HL-60 (cell line): ENCODE data around the gene XPA.

ENCODE experiments used
- DNase-seq, 2 experiments: peaks; one replicate each; pipeline ENCODE4 v3.0.0-alpha.2; 2010 to 2020; ENCODE audit warnings: low read depth in 1 of 2, low spot score in 1 of 2
- H3K27ac ChIP-seq: fragments of 250-450 bp; sonication (Bioruptor Pico); replicated peaks from 2 replicates; pipeline ENCODE4 v1.5.1; 2020; ENCODE audit warnings: mild to moderate bottlenecking, moderate library complexity
- H3K27me3 ChIP-seq: fragments of 250-450 bp; sonication (Bioruptor Pico); 2 replicates; pipeline ENCODE4 v1.5.1; 2021; ENCODE audit warnings: mild to moderate bottlenecking, moderate library complexity; ENCODE audit not compliant: insufficient read depth, poor library complexity, severe bottlenecking
- H3K4me3 ChIP-seq: replicated peaks from 2 replicates; pipeline ENCODE4 v1.5.1; 2011; ENCODE audit warnings: mild to moderate bottlenecking, control low read depth, low read length; ENCODE audit not compliant: insufficient read depth
- CTCF ChIP-seq: IDR thresholded peaks from one replicate; pipeline ENCODE4 v1.5.1; 2011; ENCODE audit warnings: low read length, control low read depth, inconsistent platforms; ENCODE audit not compliant: insufficient read depth
- GABPA ChIP-seq: IDR thresholded peaks from 2 replicates; pipeline ENCODE4 v1.6.1; 2012; ENCODE audit warnings: low read depth
- POLR2AphosphoS5 ChIP-seq: IDR thresholded peaks from 2 replicates; pipeline ENCODE4 v1.6.1; 2012; ENCODE audit warnings: low read depth
- REST ChIP-seq: IDR thresholded peaks from 2 replicates; pipeline ENCODE4 v1.6.1; 2012; ENCODE audit warnings: low read depth; ENCODE audit not compliant: insufficient replicate concordance
- SPI1 ChIP-seq: IDR thresholded peaks from 2 replicates; pipeline ENCODE4 v1.6.1; 2012; ENCODE audit warnings: low read depth, mild to moderate bottlenecking, borderline replicate concordance

Gene XPA

GRCh38 chr9:97689401-97690180, 7.5 kb downstream of the XPA start:
- DNase-seq: no peak
- TF ChIP-seq CTCF (no peak), GABPA (no peak), REST (no peak)
- H3K27ac ChIP-seq: no peak overlapping the region
- no peaks in the 10 kb centered on the region for H3K27me3 ChIP-seq
- no peak overlapping the region for H3K4me3 ChIP-seq

GRCh38 chr9:97688654-97689053, 8.5 kb downstream of the XPA start:
- no peak for DNase-seq
- no peak overlapping the region for H3K27ac ChIP-seq
- TF ChIP-seq POLR2AphosphoS5 (no peak), SPI1 (no peak), GABPA (no peak), CTCF (no peak), REST (no peak)
- H3K27me3 ChIP-seq: no peaks in the 10 kb centered on the region
- H3K4me3 ChIP-seq: no peak overlapping the region

GRCh38 chr9:97682242-97682641, 14.9 kb downstream of the XPA start:
- TF ChIP-seq SPI1 (no peak), REST (no peak), GABPA (no peak)
- DNase-seq: no peak
- Histone ChIP-seq H3K27ac (no peak overlapping the region), H3K27me3 (no peaks in the 10 kb centered on the region), H3K4me3 (no peak overlapping the region)
